GM21381 (cell line): ENCODE measurements around the gene ZNF865.

Experiments
- ATAC-seq: cut with Tn5 transposase; IDR thresholded peaks from one replicate; pipeline ENCODE4 v1.9.1; 2021; ENCODE audit warnings: mild to moderate bottlenecking, moderate library complexity; ENCODE audit not compliant: unreplicated experiment

The ZNF865 gene

GRCh38 chr19:55603581-55604292 is 1.7 kb upstream of the ZNF865 start:
- ATAC-seq: no peak

DNA sequence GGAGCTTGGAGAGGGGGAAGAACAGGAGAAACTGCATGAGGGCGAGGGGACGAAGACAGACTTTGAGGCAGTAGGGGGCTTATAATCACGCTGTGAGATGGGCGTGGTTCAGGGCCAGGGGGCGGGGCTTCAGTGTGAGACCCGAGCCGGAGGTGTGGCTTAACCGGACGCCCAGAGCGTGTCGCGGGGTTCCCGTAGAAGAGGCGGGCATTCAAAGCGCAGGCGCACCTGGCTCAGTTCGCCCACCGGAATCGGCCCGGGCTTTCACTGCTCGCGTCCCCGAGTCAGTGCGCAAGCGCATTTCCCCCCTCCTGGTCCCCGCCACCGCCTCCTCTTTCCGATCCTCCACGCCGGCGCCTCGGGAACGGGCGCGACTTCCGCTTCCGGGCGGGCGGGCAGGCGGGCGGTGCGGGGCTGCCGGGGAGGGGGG is 225 bp upstream of the ZNF865 start:
- ATAC-seq: peak; percentile 58

GRCh38 chr19:55606471-55606787 is 982 bp downstream of the ZNF865 start:
- no peak for ATAC-seq

DNA sequence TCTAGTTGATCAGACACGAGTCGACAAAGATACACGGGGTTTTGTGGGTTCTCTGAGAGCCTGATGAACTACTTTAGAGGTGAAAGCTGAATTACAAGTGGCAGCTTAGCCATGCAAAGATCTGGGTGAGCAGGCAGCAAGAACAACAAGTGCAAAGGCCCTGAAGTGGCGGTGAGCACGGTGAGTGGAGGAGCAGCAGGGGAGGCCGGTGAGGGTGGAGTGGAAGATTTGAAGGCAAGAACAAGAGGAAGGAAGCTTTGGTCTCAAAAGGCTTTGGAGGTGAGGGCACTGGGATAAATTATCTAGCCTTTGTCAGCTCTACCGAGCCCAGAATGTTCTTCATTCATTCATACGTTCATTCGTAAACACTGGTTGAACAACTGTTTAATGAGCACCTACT is 1.4 kb downstream of the ZNF865 start:
- no peak for ATAC-seq

- ATAC-seq: no peak
Observed at GRCh38 chr19:55609326-55609725, 3.9 kb downstream of the ZNF865 start.

GRCh38 chr19:55611300-55611982 is 6.0 kb downstream of the ZNF865 start:
- ATAC-seq: no peak

DNA sequence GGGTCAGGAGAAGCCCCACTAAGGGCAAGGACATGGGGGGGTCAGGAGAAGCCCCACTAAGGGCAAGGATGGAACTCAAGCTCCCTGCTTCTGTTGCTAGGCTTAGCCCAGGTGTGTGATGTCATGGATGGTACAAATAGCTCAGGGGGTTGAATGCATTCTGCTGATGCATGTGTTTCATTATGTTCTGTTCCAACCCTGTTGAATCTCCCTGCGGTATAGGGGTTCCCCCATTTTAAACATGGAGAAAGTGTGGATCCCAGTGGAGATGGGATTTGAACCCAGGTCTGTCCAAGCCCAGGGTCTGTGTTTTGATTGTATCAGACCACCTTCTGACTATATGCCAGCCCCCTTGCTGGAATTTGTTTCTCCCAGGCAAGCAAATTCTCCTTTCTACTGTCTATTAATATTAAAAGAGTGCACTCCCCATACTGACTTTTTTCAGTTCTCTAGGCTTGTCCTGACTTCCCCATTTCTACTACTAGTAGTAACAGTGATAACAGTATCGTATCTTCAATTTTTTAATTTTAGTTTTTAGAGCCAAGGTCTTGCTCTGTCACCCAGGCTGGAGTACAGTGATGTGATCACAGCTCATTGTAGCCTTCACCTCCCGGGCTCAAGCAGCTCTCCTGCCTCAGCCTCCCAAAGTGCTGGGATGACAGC is 6.7 kb downstream of the ZNF865 start:
- no peak for ATAC-seq

DNA sequence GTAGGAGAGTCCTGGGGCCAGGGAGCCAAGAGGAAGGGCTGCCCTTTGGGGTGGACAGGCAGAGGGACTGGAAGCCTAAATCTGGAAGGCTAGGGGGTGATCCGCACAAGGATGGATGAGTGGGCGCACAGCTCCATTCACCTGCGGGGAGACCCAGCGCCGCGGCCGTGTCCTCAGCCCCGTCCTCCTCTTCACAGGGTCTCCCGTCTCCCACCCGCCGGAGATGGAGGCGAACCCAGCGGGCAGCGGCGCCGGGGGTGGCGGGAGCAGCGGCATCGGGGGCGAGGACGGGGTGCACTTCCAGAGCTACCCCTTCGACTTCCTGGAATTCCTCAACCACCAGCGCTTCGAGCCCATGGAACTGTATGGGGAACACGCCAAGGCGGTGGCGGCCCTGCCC is 7.9 kb downstream of the ZNF865 start:
- no peak for ATAC-seq

GRCh38 chr19:55613930-55614710 is 8.7 kb downstream of the ZNF865 start:
- no peak for ATAC-seq

- no peak for ATAC-seq
Observed at GRCh38 chr19:55614711-55615542, 9.5 kb downstream of the ZNF865 start.

- no peak for ATAC-seq
Observed at GRCh38 chr19:55615543-55616394, 10.3 kb downstream of the ZNF865 start.

DNA sequence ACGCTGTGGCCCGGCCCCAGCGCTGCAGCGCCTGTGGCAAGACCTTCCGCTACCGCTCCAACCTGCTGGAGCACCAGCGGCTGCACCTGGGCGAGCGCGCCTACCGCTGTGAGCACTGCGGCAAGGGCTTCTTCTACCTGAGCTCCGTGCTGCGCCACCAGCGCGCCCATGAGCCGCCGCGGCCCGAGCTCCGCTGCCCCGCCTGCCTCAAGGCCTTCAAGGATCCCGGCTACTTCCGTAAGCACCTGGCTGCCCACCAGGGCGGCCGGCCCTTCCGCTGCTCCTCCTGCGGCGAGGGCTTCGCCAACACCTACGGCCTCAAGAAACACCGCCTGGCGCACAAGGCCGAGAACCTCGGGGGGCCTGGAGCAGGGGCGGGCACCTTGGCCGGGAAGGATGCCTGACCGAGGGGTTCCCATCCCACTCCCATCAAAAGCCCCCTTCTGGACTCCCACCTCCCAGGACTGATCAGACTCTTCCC is 11.0 kb downstream of the ZNF865 start:
- ATAC-seq: no peak

- no peak for ATAC-seq
Observed at GRCh38 chr19:55617426-55617825, 12.0 kb downstream of the ZNF865 start.

- ATAC-seq: no peak
Observed at GRCh38 chr19:55618426-55618825, 13.0 kb downstream of the ZNF865 start.

GRCh38 chr19:55619286-55619685 is 13.8 kb downstream of the ZNF865 start:
- ATAC-seq: no peak

DNA sequence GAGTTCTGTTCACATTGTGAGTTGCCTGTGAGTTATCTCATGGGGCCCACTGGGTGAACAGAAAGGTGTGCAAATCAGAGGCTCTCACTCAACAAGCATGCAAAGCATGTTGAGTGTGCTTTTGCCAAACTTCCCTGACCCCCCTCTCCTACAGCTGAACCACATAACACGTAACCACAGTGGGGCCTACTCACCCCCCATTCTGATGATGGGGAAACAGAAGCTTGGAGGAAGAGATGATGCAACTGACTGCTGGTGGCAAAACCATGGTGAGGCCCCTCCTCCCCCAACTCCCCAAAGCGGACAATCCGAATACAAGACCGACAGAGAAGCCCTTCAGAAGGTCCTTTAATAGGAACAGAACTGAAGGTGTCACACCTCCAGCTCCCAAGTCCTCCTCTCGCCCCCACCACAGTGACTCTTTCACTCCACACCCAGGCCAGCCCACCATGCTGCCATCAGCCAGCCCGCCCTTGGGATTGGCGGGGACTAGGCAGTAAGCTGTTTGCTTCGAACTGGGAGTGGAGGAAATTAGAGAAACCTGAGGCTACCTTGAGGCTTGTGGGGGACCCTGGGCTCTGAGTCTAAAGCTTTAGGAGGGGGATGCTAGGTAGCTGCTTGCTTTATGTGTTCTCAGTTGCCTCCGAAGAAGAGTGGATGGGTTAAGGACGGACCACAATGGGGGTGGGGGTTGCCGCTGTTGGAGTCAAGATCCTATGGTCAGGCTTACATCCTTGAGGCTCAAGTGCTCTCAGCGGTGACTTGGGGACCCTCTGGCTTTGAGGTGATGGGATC is 15.2 kb downstream of the ZNF865 start:
- ATAC-seq: no peak

DNA sequence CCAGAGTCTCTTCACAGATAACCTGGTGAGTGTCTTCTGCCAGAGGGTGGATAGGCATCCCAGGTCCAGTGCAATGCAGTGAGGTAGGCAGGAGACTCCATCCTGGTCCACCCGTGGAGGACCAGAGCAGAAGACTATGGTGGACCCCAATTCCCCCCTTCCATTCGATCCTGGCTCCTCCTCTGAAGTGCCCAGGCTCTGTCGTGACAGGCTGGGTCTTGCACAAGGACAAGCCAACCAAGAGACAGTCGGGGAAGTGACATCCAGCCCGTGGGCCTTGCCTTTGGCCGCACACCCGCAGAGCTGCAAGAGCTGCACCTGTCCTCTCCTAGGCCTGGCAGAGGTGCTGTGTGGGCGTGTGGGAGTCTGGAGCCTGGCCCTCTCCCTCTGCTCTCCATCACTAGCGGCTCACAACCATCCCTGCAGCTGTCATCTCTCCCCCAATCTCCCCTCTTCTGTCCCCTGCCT is 15.8 kb downstream of the ZNF865 start:
- ATAC-seq: no peak

DNA sequence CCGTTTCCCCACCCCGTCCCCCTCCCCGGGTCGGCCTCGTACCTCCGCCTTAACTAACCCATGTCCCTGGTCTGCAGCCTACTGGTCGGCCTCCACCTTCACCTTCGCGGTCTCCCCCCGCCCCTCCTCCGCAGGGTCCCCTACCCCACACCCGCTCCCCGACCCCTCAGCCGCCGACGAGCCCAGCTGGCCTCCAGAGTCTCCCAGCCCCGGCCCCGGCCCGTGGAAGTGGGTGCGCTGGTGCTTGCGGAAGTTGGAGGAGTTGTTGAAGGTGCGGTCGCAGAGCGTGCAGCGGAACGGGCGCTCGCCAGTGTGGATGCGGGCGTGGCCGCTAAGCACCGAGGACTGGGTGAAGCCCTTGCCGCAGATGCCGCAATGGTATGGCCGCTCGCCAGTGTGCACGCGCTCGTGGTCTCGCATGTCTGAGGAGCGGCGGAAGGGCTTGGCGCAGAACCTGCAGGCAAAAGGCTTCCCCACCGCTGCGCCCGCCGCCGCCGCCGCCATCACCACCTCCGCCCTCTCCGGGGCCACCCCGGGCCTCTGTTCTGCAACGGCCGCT is 16.3 kb downstream of the ZNF865 start:
- no peak for ATAC-seq
